GM23338 (cell line): ENCODE measurements around the gene STARD13. TPM values are rescaled to one million over a fixed set of nuclear protein-coding genes. Genes with fewer than 3 reads are reported as not detected.

Experiments used
- ATAC-seq: fragments of 200-7000 bp; cut with Tn5 transposase; 3 replicates; pipeline ENCODE4 v1.9.1; 2020
- DNase-seq: peaks from one replicate; pipeline ENCODE4 v3.0.0-alpha.2; 2015; ENCODE audit warnings: low spot score
- H2AFZ ChIP-seq: fragments of 200-600 bp; sonication (generic); 2 replicates; pipeline ENCODE4 v1.8.0; 2016; ENCODE audit warnings: antibody characterized with exemption, mild to moderate bottlenecking, moderate library complexity
- H3F3A ChIP-seq: fragments of 200-600 bp; sonication (generic); replicated peaks from 2 replicates; pipeline ENCODE4 v1.8.0; 2017; ENCODE audit warnings: antibody characterized with exemption, mixed run types, low read depth
- H3K27ac ChIP-seq: fragments of 200-600 bp; sonication (generic); 2 replicates; pipeline ENCODE4 v1.6.1; 2016; ENCODE audit warnings: low read depth
- H3K27me3 ChIP-seq: fragments of 200-600 bp; sonication (generic); 2 replicates; pipeline ENCODE4 v1.8.0; 2016; ENCODE audit warnings: mild to moderate bottlenecking, mixed run types, moderate library complexity; ENCODE audit not compliant: insufficient read depth
- H3K36me3 ChIP-seq: fragments of 200-600 bp; sonication (generic); 2 replicates; pipeline ENCODE4 v1.8.0; 2016; ENCODE audit warnings: mild to moderate bottlenecking; ENCODE audit not compliant: insufficient read depth
- H3K4me1 ChIP-seq: fragments of 200-600 bp; sonication (generic); 2 replicates; pipeline ENCODE4 v1.8.0; 2016; ENCODE audit warnings: mild to moderate bottlenecking, moderate library complexity; ENCODE audit not compliant: insufficient read depth
- H3K4me2 ChIP-seq: fragments of 200-600 bp; sonication (generic); 2 replicates; pipeline ENCODE4 v1.7.1; 2017; ENCODE audit warnings: mixed run types
- H3K4me3 ChIP-seq: fragments of 200-600 bp; sonication (generic); 2 replicates; pipeline ENCODE4 v1.6.1; 2016; ENCODE audit warnings: mixed run types
- H3K79me2 ChIP-seq: fragments of 200-600 bp; sonication (generic); replicated peaks from 2 replicates; pipeline ENCODE4 v1.8.0; 2017; ENCODE audit warnings: mild to moderate bottlenecking; ENCODE audit not compliant: insufficient read depth
- H3K9me2 ChIP-seq: fragments of 200-600 bp; sonication (generic); 2 replicates; pipeline ENCODE4 v1.8.0; 2017; ENCODE audit not compliant: insufficient read depth
- H4K20me1 ChIP-seq: fragments of 200-600 bp; sonication (generic); replicated peaks from 2 replicates; pipeline ENCODE4 v1.8.0; 2017; ENCODE audit warnings: mild to moderate bottlenecking; ENCODE audit not compliant: insufficient read depth
- H3K27ac Mint-ChIP-seq: 2 replicates; pipeline ENCODE4 v1.8.0; 2020; ENCODE audit warnings: inconsistent platforms, mild to moderate bottlenecking, moderate library complexity, mixed read lengths
- H3K27me3 Mint-ChIP-seq: 3 replicates; pipeline ENCODE4 v1.8.0; 2022; ENCODE audit warnings: low read depth, mild to moderate bottlenecking, moderate library complexity, mixed read lengths, inconsistent platforms; ENCODE audit not compliant: insufficient read depth, poor library complexity
- H3K36me3 Mint-ChIP-seq: 3 replicates; pipeline ENCODE4 v1.8.0; 2021; ENCODE audit warnings: low read depth, mild to moderate bottlenecking, inconsistent platforms, moderate library complexity, mixed read lengths
- H3K4me1 Mint-ChIP-seq: 3 replicates; pipeline ENCODE4 v1.8.0; 2020; ENCODE audit warnings: mild to moderate bottlenecking, inconsistent platforms, mixed read lengths
- H3K4me3 Mint-ChIP-seq: 3 replicates; pipeline ENCODE4 v1.8.0; 2021; ENCODE audit warnings: moderate library complexity, mild to moderate bottlenecking, inconsistent platforms, mixed read lengths
- H3K9me3 Mint-ChIP-seq: 3 replicates; pipeline ENCODE4 v1.8.0; 2020; ENCODE audit warnings: moderate library complexity, mild to moderate bottlenecking, inconsistent platforms, mixed read lengths
- CREB1 ChIP-seq: fragments of 250-450 bp; sonication (Bioruptor Pico); IDR thresholded peaks from 2 replicates; pipeline ENCODE4 v1.5.0; 2020; ENCODE audit warnings: low read depth, mild to moderate bottlenecking, moderate library complexity
- EZH2 ChIP-seq: fragments of 200-600 bp; sonication (generic); IDR thresholded peaks from one replicate; pipeline ENCODE4 v1.8.0; 2017; ENCODE audit warnings: antibody characterized with exemption, mild to moderate bottlenecking, low read depth; ENCODE audit not compliant: unreplicated experiment
- EZH2phosphoT487 ChIP-seq: fragments of 200-600 bp; sonication (generic); IDR thresholded peaks from one replicate; pipeline ENCODE4 v1.8.1; 2018; ENCODE audit warnings: antibody characterized with exemption; ENCODE audit not compliant: unreplicated experiment
- JUNB ChIP-seq: IDR thresholded peaks from one replicate; pipeline ENCODE4 v1.6.1; 2016; ENCODE audit warnings: antibody characterized with exemption; ENCODE audit not compliant: unreplicated experiment
- NANOG ChIP-seq: IDR thresholded peaks from 2 replicates; pipeline ENCODE4 v1.6.1; 2016; ENCODE audit warnings: antibody characterized with exemption, borderline replicate concordance
- STAT1 ChIP-seq: IDR thresholded peaks from one replicate; pipeline ENCODE4 v1.6.1; 2016; ENCODE audit warnings: antibody characterized with exemption; ENCODE audit not compliant: unreplicated experiment
- ZNF114 ChIP-seq: fragments of 250-450 bp; sonication (Bioruptor Pico); IDR thresholded peaks from 2 replicates; pipeline ENCODE4 v1.5.0; 2020; ENCODE audit warnings: mild to moderate bottlenecking, moderate library complexity
- ZNF331 ChIP-seq: fragments of 250-450 bp; sonication (Bioruptor Pico); IDR thresholded peaks from 2 replicates; pipeline ENCODE4 v1.5.0; 2020; ENCODE audit warnings: low read depth, mild to moderate bottlenecking, moderate library complexity
- ZNF462 ChIP-seq: fragments of 250-450 bp; sonication (Bioruptor Pico); IDR thresholded peaks from 2 replicates; pipeline ENCODE4 v1.5.0; 2020; ENCODE audit warnings: mild to moderate bottlenecking, moderate library complexity
- polyA plus RNA-seq: library from polyadenylated mRNA; unstranded; fragments of >200 nt; fragmentation: Nextera tagmentation; extraction: Ambion mirVana; gene quantifications from 2 replicates; pipeline ENCODE4 v1.2.1, GENCODE V29; 2016
- total RNA-seq: library from RNA; depleted of rRNA; stranded (reverse); fragments of >200 nt; shearing (Covaris generic); gene quantifications from 2 replicates; pipeline ENCODE4 v1.2.3, GENCODE V29; 2014

The STARD13 gene
- total and polyA plus RNA-seq, 2 experiments from 2014 or later, result 3.2 to 5.2 TPM

- Histone ChIP-seq H2AFZ (no peak overlapping the region), H3K4me2 (peak overlapping the region; percentile 69), H3K36me3 (no peaks in the 10 kb centered on the region), H3K9me2 (no peaks in the 10 kb centered on the region), H3K27me3 (no peaks in the 10 kb centered on the region), H3K27ac (no peak overlapping the region), H3F3A (no peaks in the 10 kb centered on the region), H4K20me1 (no peaks in the 10 kb centered on the region), H3K4me1 (peaks cover 21% of the 10 kb centered on the region), H3K79me2 (no peaks in the 10 kb centered on the region), H3K4me3 (0 out of 2 replicates have a peak overlapping the region, but pooled peaks have one; percentile 44)
- Mint-ChIP-seq H3K4me1 (peaks cover 26% of the 10 kb centered on the region), H3K27me3 (no peaks in the 10 kb centered on the region), H3K4me3 (peak overlapping the region; percentile 77; the same call in 1 of the 3 replicates), H3K27ac (no peak overlapping the region), H3K36me3 (no peaks in the 10 kb centered on the region), H3K9me3 (no peaks in the 10 kb centered on the region)
- ATAC-seq, result no peak
- TF ChIP-seq ZNF462 (no peak), CREB1 (no peak), JUNB (no peak)
- DNase-seq, result no peak
These were observed 1.5 kb downstream of the STARD13 start for GRCh38 chr13:33284031-33284430.

GRCh38 chr13:33283195-33283911, 2.2 kb downstream of the STARD13 start:
- ATAC-seq (no peak), DNase-seq (no peak)
- Histone ChIP-seq H3K79me2 (no peaks in the 10 kb centered on the region), H4K20me1 (no peaks in the 10 kb centered on the region), H3K9me2 (no peaks in the 10 kb centered on the region), H3K4me1 (peaks cover 21% of the 10 kb centered on the region), H2AFZ (no peak overlapping the region), H3K36me3 (no peaks in the 10 kb centered on the region), H3F3A (no peaks in the 10 kb centered on the region), H3K4me3 (no peak overlapping the region), H3K27ac (no peak overlapping the region), H3K4me2 (no peak overlapping the region), H3K27me3 (no peaks in the 10 kb centered on the region)
- Mint-ChIP-seq H3K4me3 (no peak overlapping the region), H3K4me1 (peaks cover 28% of the 10 kb centered on the region), H3K9me3 (no peaks in the 10 kb centered on the region), H3K27ac (no peak overlapping the region), H3K27me3 (no peaks in the 10 kb centered on the region), H3K36me3 (no peaks in the 10 kb centered on the region)
- TF ChIP-seq ZNF114 (CRISPR knock-in tag) (no peak), NANOG (no peak), STAT1 (no peak), EZH2phosphoT487 (no peak), EZH2 (no peak), ZNF331 (CRISPR knock-in tag) (no peak), JUNB (no peak)
